ENCODE measurements around the gene C4BPA. TPM values are rescaled to one million over a fixed set of nuclear protein-coding genes. Genes with fewer than 3 reads are reported as not detected.

Gene C4BPA
- total RNA-seq, 1 experiment from 2014 or later, result not detected

DNA sequence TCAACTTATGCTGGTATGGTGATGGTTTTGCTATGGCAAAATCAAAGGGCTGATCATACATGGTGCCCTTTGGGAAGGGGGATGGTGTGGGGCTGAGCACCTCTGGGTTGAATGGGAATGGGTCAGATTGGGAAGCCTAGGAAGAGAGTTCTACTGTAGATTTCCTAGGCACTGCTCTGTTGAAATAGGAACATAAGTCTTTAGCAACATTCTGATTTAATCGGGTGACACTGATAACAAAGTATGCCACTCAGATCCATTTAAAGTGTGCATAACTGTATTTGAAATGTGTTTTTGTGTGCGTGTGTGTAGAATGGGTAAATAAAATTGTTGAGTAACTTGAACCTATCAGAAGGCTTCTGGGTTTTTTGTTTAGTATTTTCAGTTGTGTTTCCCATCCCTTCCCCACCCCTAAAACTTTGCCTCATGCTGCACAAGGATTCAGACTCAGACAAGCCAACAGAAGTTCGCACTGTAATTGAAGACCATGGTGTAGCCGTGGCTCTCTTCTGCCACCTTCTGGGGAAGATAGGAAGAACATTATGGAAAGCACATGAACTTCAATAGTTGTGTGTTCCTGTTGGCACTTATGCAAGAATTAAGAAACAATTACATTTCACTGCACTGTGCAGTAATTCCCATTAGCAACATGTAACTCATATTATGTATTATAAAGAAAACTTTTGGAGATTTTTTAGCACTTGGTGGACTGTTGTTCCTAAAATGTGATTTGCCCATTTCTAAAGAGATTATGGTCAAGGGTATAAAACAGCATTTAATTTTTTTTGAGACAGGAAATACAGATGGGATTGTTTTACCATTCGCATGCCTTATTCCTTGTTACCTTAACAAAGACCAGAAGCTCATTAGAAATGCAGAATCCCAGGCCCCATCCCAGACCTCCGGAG, 26.3 kb upstream of the C4BPA start:
- ATAC-seq (peak; percentile 68), DNase-seq (peak; percentile 98)
- no peak overlapping the region for H2AFZ ChIP-seq (ENCODE audit: low read length)
- no peak overlapping the region for H3K4me3 ChIP-seq (ENCODE audit: low read length)
- no peak overlapping the region for H3K9ac ChIP-seq (ENCODE audit: low read length)
- ChIA-PET CTCF (no interaction called here), POLR2A (ENCODE audit: unreplicated experiment) (interaction anchor here (0.6 kb wide), 1 partner anchor 29 kb away, joined by 3 read pairs; no protein-coding TSS in a partner anchor)
- H3K9me2 ChIP-seq (replicated peaks; ENCODE audit: low read length), result no peaks in the 10 kb centered on the region
- H3K4me1 ChIP-seq (ENCODE audit: insufficient read depth, low read length), result peaks cover 37% of the 10 kb centered on the region
- H3K36me3 ChIP-seq (ENCODE audit: low read depth, low read length), result peaks cover 22% of the 10 kb centered on the region; the same call in 1 of the 2 replicates
- H3K79me2 ChIP-seq (ENCODE audit: low read length), result no peaks in the 10 kb centered on the region
- H4K20me1 ChIP-seq (ENCODE audit: low read length), result no peaks in the 10 kb centered on the region
- no peaks in the 10 kb centered on the region for H3K9me3 ChIP-seq (ENCODE audit: low read length)
- peaks cover 6% of the 10 kb centered on the region for H3F3A ChIP-seq (ENCODE audit: low read length, unreplicated experiment)
- intact Hi-C loops (cut with micrococcal nuclease), result loop anchor here (1.0 to 5.0 kb wide), 6 partner anchors 24 to 350 kb away; partner anchors contain the start of genes IL20 and PFKFB2
- H3K27me3 ChIP-seq (ENCODE audit: low read length), result no peaks in the 10 kb centered on the region
- no TSS peak for BruUV-seq (replicated peaks)
- no peak overlapping the region for H3K4me2 ChIP-seq (ENCODE audit: low read length)
- H3K27ac ChIP-seq (ENCODE audit: low read length), result peak overlapping the region; percentile 3; the same call in 1 of the 2 replicates
- TF ChIP-seq EZH2 (IDR thresholded peaks at IDR 0.05; ENCODE audit: low read length, unreplicated experiment) (no peak), EZH2phosphoT487 (IDR thresholded peaks at IDR 0.05; ENCODE audit: borderline replicate concordance, low read length) (no peak)
- TF ChIP-seq, protein P1, sequence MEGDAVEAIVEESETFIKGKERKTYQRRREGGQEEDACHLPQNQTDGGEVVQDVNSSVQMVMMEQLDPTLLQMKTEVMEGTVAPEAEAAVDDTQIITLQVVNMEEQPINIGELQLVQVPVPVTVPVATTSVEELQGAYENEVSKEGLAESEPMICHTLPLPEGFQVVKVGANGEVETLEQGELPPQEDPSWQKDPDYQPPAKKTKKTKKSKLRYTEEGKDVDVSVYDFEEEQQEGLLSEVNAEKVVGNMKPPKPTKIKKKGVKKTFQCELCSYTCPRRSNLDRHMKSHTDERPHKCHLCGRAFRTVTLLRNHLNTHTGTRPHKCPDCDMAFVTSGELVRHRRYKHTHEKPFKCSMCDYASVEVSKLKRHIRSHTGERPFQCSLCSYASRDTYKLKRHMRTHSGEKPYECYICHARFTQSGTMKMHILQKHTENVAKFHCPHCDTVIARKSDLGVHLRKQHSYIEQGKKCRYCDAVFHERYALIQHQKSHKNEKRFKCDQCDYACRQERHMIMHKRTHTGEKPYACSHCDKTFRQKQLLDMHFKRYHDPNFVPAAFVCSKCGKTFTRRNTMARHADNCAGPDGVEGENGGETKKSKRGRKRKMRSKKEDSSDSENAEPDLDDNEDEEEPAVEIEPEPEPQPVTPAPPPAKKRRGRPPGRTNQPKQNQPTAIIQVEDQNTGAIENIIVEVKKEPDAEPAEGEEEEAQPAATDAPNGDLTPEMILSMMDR (conservative IDR thresholded peaks at IDR 0.05; ENCODE audit: low read depth, low read length), result peak; percentile 99

DNA sequence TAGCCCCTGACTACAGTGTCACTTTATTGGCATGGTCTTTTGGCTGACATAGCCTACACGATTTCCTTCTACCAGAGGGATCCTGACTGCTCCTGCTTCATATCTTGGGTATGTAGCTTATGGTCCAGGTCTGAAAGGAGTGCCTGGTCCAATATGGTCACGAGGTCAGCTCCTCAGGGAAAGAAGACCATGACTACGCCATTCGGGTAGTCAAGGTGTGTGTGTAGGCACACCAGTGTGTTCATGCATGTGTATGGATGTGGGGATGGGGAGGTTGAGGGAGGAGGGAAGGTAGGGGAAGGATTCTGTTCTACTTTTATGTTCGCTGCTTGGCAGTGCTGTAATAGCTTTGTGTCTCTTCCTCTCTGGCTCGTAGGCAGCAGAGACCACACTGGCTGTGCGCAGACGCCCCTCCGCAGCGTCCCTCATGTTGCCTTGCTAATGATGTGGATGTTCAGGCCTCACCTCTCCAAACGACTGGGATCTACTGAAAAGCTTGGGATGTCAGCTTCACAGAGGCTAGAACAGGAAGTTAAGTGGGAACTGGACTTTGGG, 25.4 kb upstream of the C4BPA start:
- POLR2A ChIA-PET (ENCODE audit: unreplicated experiment), result no interaction called here
- CTCF ChIA-PET, result no interaction called here
- intact Hi-C loops (cut with micrococcal nuclease), result loop anchor here (2.0 to 5.0 kb wide), 3 partner anchors 58 to 351 kb away; partner anchors contain the start of gene IL20
- Histone ChIP-seq H3K79me2 (ENCODE audit: low read length) (no peaks in the 10 kb centered on the region), H3K27ac (ENCODE audit: low read length) (no peak overlapping the region), H3K9ac (ENCODE audit: low read length) (no peak overlapping the region), H3K4me3 (ENCODE audit: low read length) (no peak overlapping the region), H3K4me1 (ENCODE audit: insufficient read depth, low read length) (peaks cover 31% of the 10 kb centered on the region), H3K36me3 (ENCODE audit: low read depth, low read length) (peaks cover 20% of the 10 kb centered on the region; the same call in 1 of the 2 replicates), H3K9me2 (replicated peaks; ENCODE audit: low read length) (no peaks in the 10 kb centered on the region), H3K27me3 (ENCODE audit: low read length) (no peaks in the 10 kb centered on the region), H2AFZ (ENCODE audit: low read length) (no peak overlapping the region), H4K20me1 (ENCODE audit: low read length) (no peaks in the 10 kb centered on the region), H3K4me2 (ENCODE audit: low read length) (no peak overlapping the region), H3K9me3 (ENCODE audit: low read length) (no peaks in the 10 kb centered on the region), H3F3A (ENCODE audit: low read length, unreplicated experiment) (peaks cover 6% of the 10 kb centered on the region)
- no TSS peak for BruUV-seq (replicated peaks)
- TF ChIP-seq, protein P1 (conservative IDR thresholded peaks at IDR 0.05; ENCODE audit: low read depth, low read length), result no peak
- no peak for TF ChIP-seq EZH2 (IDR thresholded peaks at IDR 0.05; ENCODE audit: low read length, unreplicated experiment)
- TF ChIP-seq EZH2phosphoT487 (IDR thresholded peaks at IDR 0.05; ENCODE audit: borderline replicate concordance, low read length), result no peak
- no peak for ATAC-seq
- DNase-seq, result no peak
